SK-N-MC (cell line): Measurements from ENCODE around the gene ZNF330.

Experiments
- EZH2 ChIP-seq: fragments of 200-600 bp; sonication (generic); IDR thresholded peaks from one replicate; pipeline ENCODE4 v1.6.1; 2017; ENCODE audit warnings: antibody characterized with exemption
- FOXP2 ChIP-seq: optimal IDR thresholded peaks from 2 replicates; pipeline ENCODE3; 2011; ENCODE audit warnings: mild to moderate bottlenecking, moderate library complexity; ENCODE audit not compliant: insufficient read depth; ENCODE audit errors: extremely low read length, control extremely low read depth
- POLR2AphosphoS5 ChIP-seq: IDR thresholded peaks from 2 replicates; pipeline ENCODE4 v1.6.1; 2012; ENCODE audit warnings: mild to moderate bottlenecking, low read depth, low read length, borderline replicate concordance

DNA sequence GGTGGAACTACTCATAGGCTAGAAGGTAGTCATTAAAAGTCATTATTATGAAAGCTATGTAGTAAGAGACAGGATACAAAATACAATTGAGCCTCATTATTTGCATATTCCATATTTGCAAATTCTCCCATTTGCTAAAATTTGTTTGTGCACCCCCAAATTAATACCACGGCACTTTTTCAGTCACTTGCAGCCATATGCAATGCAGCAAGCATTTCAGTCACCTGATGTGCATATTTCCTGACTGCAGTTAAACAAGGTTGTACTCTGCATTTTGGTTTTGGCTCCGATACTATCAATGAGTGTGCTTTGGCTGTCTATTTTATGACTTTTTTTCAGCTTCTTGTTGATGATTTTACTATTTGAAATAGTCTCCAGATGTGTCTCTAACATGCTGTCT, 62.9 kb downstream of the ZNF330 start:
- TF ChIP-seq POLR2AphosphoS5 (no peak), EZH2 (no peak), FOXP2 (no peak)
